Measurements from ENCODE around the gene BRD3OS.

BRD3OS gene

DNA sequence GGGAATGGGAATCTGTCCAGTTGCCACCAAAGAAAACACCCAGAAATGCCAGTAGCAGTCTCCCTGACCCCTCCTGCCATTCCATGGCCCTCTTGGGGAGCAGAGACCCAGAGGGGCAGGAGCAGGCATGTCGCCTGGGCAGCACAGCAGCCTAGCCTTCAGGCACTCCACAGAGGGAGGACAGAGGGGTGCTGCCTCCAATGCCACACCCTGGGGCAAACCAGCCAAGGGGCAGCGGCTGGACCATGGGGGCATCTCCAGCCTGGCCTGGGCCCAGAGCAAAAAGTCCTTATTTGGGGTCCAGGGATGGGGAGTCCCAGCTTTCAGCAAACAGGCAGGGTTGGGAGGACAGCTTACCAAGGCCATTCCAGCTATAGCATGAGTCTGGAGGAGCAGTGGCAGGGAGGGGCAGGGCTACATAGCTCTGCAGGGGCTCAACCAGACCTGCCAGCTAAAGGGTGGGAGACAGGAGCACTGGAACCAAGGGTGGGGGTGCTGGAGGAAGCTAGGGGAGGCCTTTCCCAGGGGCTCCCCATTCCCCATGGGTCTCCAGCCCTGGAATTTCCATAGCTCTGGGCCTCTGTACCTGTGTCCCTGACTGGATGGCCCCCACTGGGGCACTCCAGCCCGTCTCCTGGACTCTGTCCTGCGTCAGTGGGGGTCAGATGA lies 35.9 kb downstream of the BRD3OS start:
- no peak for TF ChIP-seq POLR2A (IDR thresholded peaks at IDR 0.05; ENCODE audit: extremely low read depth, insufficient read length)
- no peak for TF ChIP-seq MYC (IDR thresholded peaks at IDR 0.05; ENCODE audit: low read depth, low read length)
- TF ChIP-seq CTCF (IDR thresholded peaks at IDR 0.05; ENCODE audit: low read depth, low read length), result no peak
- TF ChIP-seq, protein P1, sequence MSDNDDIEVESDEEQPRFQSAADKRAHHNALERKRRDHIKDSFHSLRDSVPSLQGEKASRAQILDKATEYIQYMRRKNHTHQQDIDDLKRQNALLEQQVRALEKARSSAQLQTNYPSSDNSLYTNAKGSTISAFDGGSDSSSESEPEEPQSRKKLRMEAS (IDR thresholded peaks at IDR 0.05; ENCODE audit: low read depth, low read length), result no peak
- DNase-seq (ENCODE audit: low read depth), result no peak
- no peak overlapping the region for H3K4me3 ChIP-seq (ENCODE audit: low read depth, low read length)

DNA sequence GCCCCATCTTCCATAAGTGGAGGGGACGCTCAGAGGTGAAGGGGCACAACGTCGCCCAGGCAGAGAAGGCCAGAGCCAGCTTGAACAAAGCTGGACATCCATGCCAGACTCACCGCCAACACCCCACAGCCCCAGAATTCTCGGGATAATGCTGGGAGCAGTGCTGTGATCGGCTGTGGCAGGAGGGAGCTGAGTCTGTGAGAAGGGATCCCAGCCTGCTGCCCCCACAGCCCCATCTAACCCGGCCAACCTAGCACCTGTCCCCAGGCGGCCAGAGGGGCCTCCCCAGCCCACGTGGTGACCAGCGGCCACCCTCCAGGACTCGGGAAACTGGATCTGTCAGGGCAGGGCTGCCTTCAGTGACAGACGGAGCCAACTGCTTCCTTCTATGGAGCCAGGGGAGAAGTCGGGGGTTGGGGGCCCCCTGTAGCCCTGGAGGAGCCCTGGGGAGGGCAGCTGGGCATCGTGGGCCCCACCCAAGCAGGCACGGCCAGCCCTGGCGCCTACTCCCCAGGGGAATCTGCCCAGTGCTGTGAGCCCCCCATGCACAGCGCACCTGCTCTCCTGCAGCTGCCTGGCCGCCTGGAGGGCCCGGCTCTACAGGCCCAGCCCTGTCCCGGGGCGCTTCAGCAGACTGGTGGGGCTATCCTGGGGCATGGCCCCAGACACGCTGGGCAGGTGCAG lies 36.5 kb downstream of the BRD3OS start:
- TF ChIP-seq POLR2A (IDR thresholded peaks at IDR 0.05; ENCODE audit: extremely low read depth, insufficient read length) (no peak), CTCF (IDR thresholded peaks at IDR 0.05; ENCODE audit: low read depth, low read length) (no peak), MYC (IDR thresholded peaks at IDR 0.05; ENCODE audit: low read depth, low read length) (no peak)
- TF ChIP-seq, protein P1 (IDR thresholded peaks at IDR 0.05; ENCODE audit: low read depth, low read length), result no peak
- no peak overlapping the region for H3K4me3 ChIP-seq (ENCODE audit: low read depth, low read length)
- DNase-seq (ENCODE audit: low read depth), result no peak

- TF ChIP-seq, protein P1 (IDR thresholded peaks at IDR 0.05; ENCODE audit: low read depth, low read length), result no peak
- TF ChIP-seq CTCF (IDR thresholded peaks at IDR 0.05; ENCODE audit: low read depth, low read length) (no peak), POLR2A (IDR thresholded peaks at IDR 0.05; ENCODE audit: extremely low read depth, insufficient read length) (no peak), MYC (IDR thresholded peaks at IDR 0.05; ENCODE audit: low read depth, low read length) (no peak)
- peak; percentile 71 for DNase-seq (ENCODE audit: low read depth)
Observed at GRCh38 chr9:134062461-134063087, 37.3 kb downstream of the BRD3OS start.

GRCh38 chr9:134063088-134063570 lies 37.8 kb downstream of the BRD3OS start:
- no peak for DNase-seq (ENCODE audit: low read depth)
- TF ChIP-seq MYC (IDR thresholded peaks at IDR 0.05; ENCODE audit: low read depth, low read length) (no peak), POLR2A (IDR thresholded peaks at IDR 0.05; ENCODE audit: extremely low read depth, insufficient read length) (no peak), CTCF (IDR thresholded peaks at IDR 0.05; ENCODE audit: low read depth, low read length) (no peak)
- TF ChIP-seq, protein P1 (IDR thresholded peaks at IDR 0.05; ENCODE audit: low read depth, low read length), result no peak
- no peak overlapping the region for H3K4me3 ChIP-seq (ENCODE audit: low read depth, low read length)

More at GRCh38 chr9:134062461-134063087, 37.3 kb downstream of the BRD3OS start:
- H3K4me3 ChIP-seq (ENCODE audit: low read depth, low read length), result no peak overlapping the region

DNA sequence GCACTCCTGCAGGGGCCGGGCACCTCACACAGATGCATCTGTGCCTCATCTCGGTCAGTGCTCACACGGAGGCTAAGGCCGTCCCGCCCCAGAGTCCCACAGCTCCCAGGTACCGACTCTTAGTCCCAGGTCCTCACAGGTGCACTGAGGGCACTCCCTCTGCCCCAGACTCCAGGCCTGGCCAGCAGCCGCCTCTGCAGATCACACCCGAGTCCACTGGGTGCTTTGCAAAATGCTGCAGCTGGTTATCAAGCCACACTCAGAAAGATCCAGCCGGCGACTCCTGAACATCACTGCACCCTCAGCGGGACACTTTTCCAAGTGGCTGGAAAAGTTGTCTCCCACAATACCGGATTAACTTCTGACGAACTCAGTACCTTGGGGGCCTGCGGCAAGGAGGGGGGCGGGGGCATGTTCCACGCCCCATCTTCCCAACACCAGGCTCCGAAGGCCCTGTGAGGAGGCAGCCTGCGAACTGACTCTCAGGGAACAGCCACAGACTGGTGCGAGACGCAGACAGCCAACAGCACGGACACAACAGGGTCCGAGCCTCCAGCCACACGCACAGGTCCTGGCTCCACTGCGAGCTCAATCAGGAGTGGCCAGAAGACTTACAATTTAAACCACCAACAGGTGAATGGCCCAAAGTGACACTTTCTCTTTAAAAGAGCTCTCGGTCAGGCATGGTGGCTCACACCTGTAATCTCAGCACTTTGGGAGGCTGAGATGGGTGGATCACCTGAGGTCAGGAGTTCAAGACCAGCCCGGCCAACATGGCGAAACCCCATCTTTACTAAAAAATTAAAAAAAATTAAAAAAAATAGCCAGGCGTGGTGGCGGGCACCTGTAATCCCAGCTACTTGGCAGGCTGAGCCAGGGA lies 38.5 kb downstream of the BRD3OS start:
- TF ChIP-seq, protein P1 (IDR thresholded peaks at IDR 0.05; ENCODE audit: low read depth, low read length), result no peak
- TF ChIP-seq CTCF (IDR thresholded peaks at IDR 0.05; ENCODE audit: low read depth, low read length) (no peak), MYC (IDR thresholded peaks at IDR 0.05; ENCODE audit: low read depth, low read length) (no peak)

More for the DNA sequence above, 38.5 kb downstream of the BRD3OS start:
- H3K4me3 ChIP-seq (ENCODE audit: low read depth, low read length), result no peak overlapping the region
- DNase-seq (ENCODE audit: low read depth), result no peak
